H9 (cell line): Measurements from ENCODE around the gene DNASE1L3. TPM values are rescaled to one million over a fixed set of nuclear protein-coding genes. Genes with fewer than 3 reads are reported as not detected.

Experiments
- DNase-seq: peaks from one replicate; pipeline ENCODE4 v3.0.0-alpha.2; 2017
- H2AFZ ChIP-seq: one replicate; pipeline ENCODE4 v1.6.1; 2013; ENCODE audit warnings: mild to moderate bottlenecking, low read length, control low read depth, moderate library complexity
- H2AK5ac ChIP-seq: 2 replicates; pipeline ENCODE4 v1.6.1; 2013; ENCODE audit warnings: low read length, control low read depth, mixed read lengths; ENCODE audit not compliant: insufficient read length
- H2BK120ac ChIP-seq: one replicate; pipeline ENCODE4 v1.6.1; 2013; ENCODE audit warnings: low read depth, mild to moderate bottlenecking, low read length, control low read depth, inconsistent platforms; ENCODE audit not compliant: poor library complexity, severe bottlenecking
- H2BK12ac ChIP-seq: 2 replicates; pipeline ENCODE4 v1.6.1; 2013; ENCODE audit warnings: low read length, control low read depth, mixed read lengths, low read depth; ENCODE audit not compliant: insufficient read length
- H2BK15ac ChIP-seq: 2 replicates; pipeline ENCODE4 v1.6.1; 2013; ENCODE audit warnings: low read depth, low read length, control low read depth
- H2BK20ac ChIP-seq: one replicate; pipeline ENCODE4 v1.6.1; 2013; ENCODE audit warnings: low read depth, mild to moderate bottlenecking, low read length, control low read depth, inconsistent platforms; ENCODE audit not compliant: poor library complexity, severe bottlenecking
- H2BK5ac ChIP-seq: 2 replicates; pipeline ENCODE4 v1.6.1; 2013; ENCODE audit warnings: low read length, control low read depth, mixed read lengths; ENCODE audit not compliant: insufficient read length
- H3K14ac ChIP-seq: 2 replicates; pipeline ENCODE4 v1.6.1; 2013; ENCODE audit warnings: low read length, control low read depth; ENCODE audit not compliant: insufficient read depth
- H3K18ac ChIP-seq: 2 replicates; pipeline ENCODE4 v1.6.1; 2013; ENCODE audit warnings: low read depth, mild to moderate bottlenecking, mixed read lengths, low read length, control low read depth; ENCODE audit not compliant: insufficient read length
- H3K23ac ChIP-seq: 2 replicates; pipeline ENCODE4 v1.6.1; 2013; ENCODE audit warnings: low read length, control low read depth, mixed read lengths, low read depth; ENCODE audit not compliant: insufficient read length
- H3K23me2 ChIP-seq: 2 replicates; pipeline ENCODE4 v1.6.1; 2013; ENCODE audit warnings: low read depth, mild to moderate bottlenecking, mixed read lengths, low read length, control low read depth; ENCODE audit not compliant: insufficient read length, poor library complexity, severe bottlenecking
- H3K27ac ChIP-seq: 2 replicates; pipeline ENCODE4 v1.5.1; 2013; ENCODE audit warnings: low read length, control low read depth, mixed read lengths, low read depth; ENCODE audit not compliant: insufficient read length
- H3K27me3 ChIP-seq: 2 replicates; pipeline ENCODE4 v1.6.1; 2013; ENCODE audit warnings: low read length, control low read depth, inconsistent platforms; ENCODE audit not compliant: insufficient read depth
- H3K4ac ChIP-seq: 2 replicates; pipeline ENCODE4 v1.6.1; 2013; ENCODE audit warnings: low read depth, mild to moderate bottlenecking, control low read depth, inconsistent platforms, low read length, moderate library complexity
- H3K4me1 ChIP-seq: 2 replicates; pipeline ENCODE4 v1.6.1; 2013; ENCODE audit warnings: low read length, control low read depth, inconsistent platforms; ENCODE audit not compliant: insufficient read depth
- H3K4me2 ChIP-seq: 2 replicates; pipeline ENCODE4 v1.6.1; 2013; ENCODE audit warnings: low read length, control low read depth, mixed read lengths; ENCODE audit not compliant: insufficient read length, insufficient read depth
- H3K56ac ChIP-seq: 2 replicates; pipeline ENCODE4 v1.6.1; 2013; ENCODE audit warnings: low read depth, mild to moderate bottlenecking, mixed read lengths, low read length, control low read depth; ENCODE audit not compliant: insufficient read length
- H3K79me1 ChIP-seq: 2 replicates; pipeline ENCODE4 v1.6.1; 2013; ENCODE audit warnings: low read depth, mild to moderate bottlenecking, moderate library complexity, low read length, control low read depth, inconsistent platforms; ENCODE audit not compliant: insufficient read depth, poor library complexity, severe bottlenecking
- H3K79me2 ChIP-seq: 2 replicates; pipeline ENCODE4 v1.6.1; 2013; ENCODE audit warnings: low read length, control low read depth, inconsistent platforms; ENCODE audit not compliant: insufficient read depth
- H3K9ac ChIP-seq: 2 replicates; pipeline ENCODE4 v1.6.1; 2013; ENCODE audit warnings: low read length, control low read depth, mixed read lengths; ENCODE audit not compliant: insufficient read length; ENCODE audit errors: extremely low read depth
- H3K9me3 ChIP-seq: one replicate; pipeline ENCODE4 v1.6.1; 2013; ENCODE audit warnings: low read depth, low read length, inconsistent platforms; ENCODE audit not compliant: control insufficient read depth
- H3T11ph ChIP-seq: one replicate; pipeline ENCODE4 v1.6.1; 2013; ENCODE audit warnings: mild to moderate bottlenecking, low read length, control low read depth, inconsistent platforms
- H4K20me1 ChIP-seq: one replicate; pipeline ENCODE4 v1.6.1; 2013; ENCODE audit not compliant: control insufficient read depth, insufficient read length, insufficient read depth
- H4K5ac ChIP-seq: 2 replicates; pipeline ENCODE4 v1.6.1; 2013; ENCODE audit warnings: low read depth, mild to moderate bottlenecking, mixed read lengths, low read length, control low read depth; ENCODE audit not compliant: insufficient read length
- H4K8ac ChIP-seq: replicated peaks from 2 replicates; pipeline ENCODE4 v1.6.1; 2013; ENCODE audit warnings: low read length, control low read depth, mixed read lengths, low read depth; ENCODE audit not compliant: insufficient read length
- H4K91ac ChIP-seq: 2 replicates; pipeline ENCODE4 v1.6.1; 2013; ENCODE audit warnings: low read depth, mild to moderate bottlenecking, moderate library complexity, mixed read lengths, low read length, control low read depth; ENCODE audit not compliant: insufficient read length
- H3K27ac Mint-ChIP-seq, 3 experiments: 2 replicates in 2 of 3; 3 replicates in 1 of 3; pipeline ENCODE4 v1.8.0; 2020 to 2021; ENCODE audit warnings: mixed read lengths in 3 of 3, mild to moderate bottlenecking in 1 of 3, moderate library complexity in 1 of 3
- H3K27me3 Mint-ChIP-seq: 2 replicates; pipeline ENCODE4 v1.8.0; 2021; ENCODE audit warnings: low read depth, mild to moderate bottlenecking, moderate library complexity, mixed read lengths
- H3K36me3 Mint-ChIP-seq, 3 experiments: 2 replicates in 2 of 3; 3 replicates in 1 of 3; pipeline ENCODE4 v1.8.0; 2020 to 2021; ENCODE audit warnings: low read depth in 3 of 3, mixed read lengths in 3 of 3; ENCODE audit not compliant: insufficient read depth in 1 of 3
- H3K4me1 Mint-ChIP-seq, 2 experiments: 2 replicates each; pipeline ENCODE4 v1.8.0; 2020; ENCODE audit warnings: mixed read lengths in 2 of 2
- H3K4me3 Mint-ChIP-seq, 2 experiments: 2 replicates in 1 of 2; 3 replicates in 1 of 2; pipeline ENCODE4 v1.8.0; 2020 to 2021; ENCODE audit warnings: mild to moderate bottlenecking in 2 of 2, mixed read lengths in 2 of 2, moderate library complexity in 1 of 2
- H3K9me3 Mint-ChIP-seq, 2 experiments: 2 replicates in 1 of 2; 3 replicates in 1 of 2; pipeline ENCODE4 v1.8.0; 2020; ENCODE audit warnings: mild to moderate bottlenecking in 2 of 2, mixed read lengths in 2 of 2, moderate library complexity in 1 of 2
- CTCF ChIP-seq: fragments of 200-600 bp; sonication (generic); conservative IDR thresholded peaks from 3 replicates; pipeline ENCODE4 v1.8.0; 2021; ENCODE audit warnings: antibody characterized with exemption, mild to moderate bottlenecking
- WGBS: extraction: QIAGEN DNeasy Blood & Tissue Kit; methylation state at CpG from one replicate; pipeline ENCODE4 v1.1.7; 2013; ENCODE audit warnings: missing lambda C conversion rate, low lambda C conversion rate, mixed read lengths; ENCODE audit not compliant: insufficient read length; ENCODE audit errors: extremely low coverage; 5-methylcytosine and 5-hydroxymethylcytosine counted together
- total RNA-seq: library from RNA; stranded (reverse); gene quantifications from 2 replicates; pipeline ENCODE4 v1.2.1, GENCODE V29; 2021

The DNASE1L3 gene
- total RNA-seq, 1 experiment from 2014 or later = not detected

- no peaks in the 10 kb centered on the region for H3K27me3 Mint-ChIP-seq
- no peak overlapping the region for H3K9ac ChIP-seq
- no CpG with 5 or more reads among the region's 14 CpGs for WGBS
Observed at GRCh38 chr3:58150130-58150809, 60.5 kb downstream of the DNASE1L3 start.

More at GRCh38 chr3:58150130-58150809, 60.5 kb downstream of the DNASE1L3 start:
- H3K27ac Mint-ChIP-seq = no peak overlapping the region; a peak in 1 of 7 replicates
- H3K14ac ChIP-seq = no peak overlapping the region
- H3K56ac ChIP-seq = no peak overlapping the region
- no peak for TF ChIP-seq CTCF
- H2BK12ac ChIP-seq = no peak overlapping the region
- H3K79me2 ChIP-seq = no peaks in the 10 kb centered on the region
- H2AFZ ChIP-seq = no peak overlapping the region
- no peaks in the 10 kb centered on the region for H4K20me1 ChIP-seq
- H3K18ac ChIP-seq = no peak overlapping the region
- no peak overlapping the region for H2BK15ac ChIP-seq
- no peaks in the 10 kb centered on the region for H3K9me3 Mint-ChIP-seq
- H3K4me2 ChIP-seq = no peak overlapping the region
- H3K9me3 ChIP-seq = no peaks in the 10 kb centered on the region
- H3T11ph ChIP-seq = no peak overlapping the region
- no peaks in the 10 kb centered on the region for H3K4me1 Mint-ChIP-seq
- no peak for DNase-seq
- no peak overlapping the region for H3K23ac ChIP-seq
- no peaks in the 10 kb centered on the region for H3K79me1 ChIP-seq
- no peak overlapping the region for H2BK20ac ChIP-seq
- H3K4me3 Mint-ChIP-seq = no peak overlapping the region
- H4K91ac ChIP-seq = no peak overlapping the region
- H2BK5ac ChIP-seq = no peak overlapping the region
- no peaks in the 10 kb centered on the region; the same call in 1 of the 2 replicates for H3K27me3 ChIP-seq
- H2BK120ac ChIP-seq = no peak overlapping the region
- H2AK5ac ChIP-seq = no peak overlapping the region
- H3K4me1 ChIP-seq = no peaks in the 10 kb centered on the region
- peaks cover 36 to 89% (median 75%) of the 10 kb centered on the region in 3 experiments; a peak in 6 of 7 replicates for H3K36me3 Mint-ChIP-seq
- no peak overlapping the region for H4K5ac ChIP-seq
- no peaks in the 10 kb centered on the region for H3K23me2 ChIP-seq
- H3K4ac ChIP-seq = no peak overlapping the region
- no peak overlapping the region for H4K8ac ChIP-seq
- no peak overlapping the region for H3K27ac ChIP-seq
